ENCODE data around the gene PTX3.

Gene PTX3

DNA sequence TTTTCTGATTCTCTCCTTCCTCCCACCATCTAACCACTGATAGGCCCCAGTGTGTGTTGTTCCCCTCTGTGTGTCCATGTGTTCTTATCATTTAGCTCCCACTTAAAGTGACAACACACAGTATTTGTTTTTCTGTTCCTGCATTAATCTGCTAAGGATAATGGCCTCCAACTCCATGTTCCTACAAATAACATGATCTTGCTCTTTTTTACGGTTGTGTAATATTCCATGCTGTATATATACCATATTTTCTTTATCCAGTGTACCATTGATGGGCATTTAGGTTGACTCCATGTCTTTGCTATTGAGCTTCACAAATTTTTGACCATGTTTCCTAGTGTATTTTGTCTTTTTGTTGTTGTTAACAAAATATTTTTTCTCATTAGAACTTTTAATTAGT is 36.0 kb downstream of the PTX3 start:
- DNase-seq (ENCODE audit: low spot score) (no peak), ATAC-seq (ENCODE audit: low read depth) (no peak)
- TF ChIP-seq, protein P1, sequence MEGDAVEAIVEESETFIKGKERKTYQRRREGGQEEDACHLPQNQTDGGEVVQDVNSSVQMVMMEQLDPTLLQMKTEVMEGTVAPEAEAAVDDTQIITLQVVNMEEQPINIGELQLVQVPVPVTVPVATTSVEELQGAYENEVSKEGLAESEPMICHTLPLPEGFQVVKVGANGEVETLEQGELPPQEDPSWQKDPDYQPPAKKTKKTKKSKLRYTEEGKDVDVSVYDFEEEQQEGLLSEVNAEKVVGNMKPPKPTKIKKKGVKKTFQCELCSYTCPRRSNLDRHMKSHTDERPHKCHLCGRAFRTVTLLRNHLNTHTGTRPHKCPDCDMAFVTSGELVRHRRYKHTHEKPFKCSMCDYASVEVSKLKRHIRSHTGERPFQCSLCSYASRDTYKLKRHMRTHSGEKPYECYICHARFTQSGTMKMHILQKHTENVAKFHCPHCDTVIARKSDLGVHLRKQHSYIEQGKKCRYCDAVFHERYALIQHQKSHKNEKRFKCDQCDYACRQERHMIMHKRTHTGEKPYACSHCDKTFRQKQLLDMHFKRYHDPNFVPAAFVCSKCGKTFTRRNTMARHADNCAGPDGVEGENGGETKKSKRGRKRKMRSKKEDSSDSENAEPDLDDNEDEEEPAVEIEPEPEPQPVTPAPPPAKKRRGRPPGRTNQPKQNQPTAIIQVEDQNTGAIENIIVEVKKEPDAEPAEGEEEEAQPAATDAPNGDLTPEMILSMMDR (IDR thresholded peaks at IDR 0.05; ENCODE audit: poor library complexity, severe bottlenecking), result no peak
- Histone ChIP-seq H3K4me1 (ENCODE audit: insufficient read depth, poor library complexity, severe bottlenecking) (no peaks in the 10 kb centered on the region), H3K27ac (ENCODE audit: poor library complexity, severe bottlenecking) (no peak overlapping the region), H3K9me3 (ENCODE audit: severe bottlenecking) (no peaks in the 10 kb centered on the region), H3K4me3 (ENCODE audit: severe bottlenecking) (no peak overlapping the region), H3K27me3 (ENCODE audit: insufficient read depth, poor library complexity, severe bottlenecking) (no peaks in the 10 kb centered on the region), H3K36me3 (ENCODE audit: low read depth) (no peaks in the 10 kb centered on the region)

DNA sequence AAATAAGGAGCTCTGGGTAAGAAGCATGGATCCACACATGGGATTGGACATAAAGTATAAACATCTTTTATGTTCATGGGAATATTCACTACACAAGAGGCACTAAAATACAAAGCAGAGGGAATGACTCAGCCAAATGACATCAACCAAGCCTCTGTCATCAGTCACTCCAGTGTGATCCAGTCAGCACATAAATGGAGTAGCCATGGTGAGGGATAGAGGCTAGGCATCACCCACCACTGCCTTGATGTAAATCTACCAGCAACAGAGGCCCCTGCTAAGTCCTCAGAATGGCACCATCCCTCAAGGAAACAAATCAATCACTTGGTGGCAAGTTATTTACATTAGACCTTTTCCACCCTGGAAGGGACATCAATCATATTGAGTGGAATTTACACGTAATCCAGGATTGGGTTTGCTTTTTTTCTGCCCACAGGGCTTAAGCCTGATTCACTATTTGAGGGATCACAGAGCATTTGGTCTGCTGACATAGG is 39.3 kb downstream of the PTX3 start:
- Histone ChIP-seq H3K36me3 (ENCODE audit: low read depth) (no peaks in the 10 kb centered on the region), H3K27me3 (ENCODE audit: insufficient read depth, poor library complexity, severe bottlenecking) (no peaks in the 10 kb centered on the region), H3K4me1 (ENCODE audit: insufficient read depth, poor library complexity, severe bottlenecking) (no peaks in the 10 kb centered on the region), H3K4me3 (ENCODE audit: severe bottlenecking) (no peak overlapping the region), H3K9me3 (ENCODE audit: severe bottlenecking) (no peaks in the 10 kb centered on the region), H3K27ac (ENCODE audit: poor library complexity, severe bottlenecking) (no peak overlapping the region)
- TF ChIP-seq, protein P1 (IDR thresholded peaks at IDR 0.05; ENCODE audit: poor library complexity, severe bottlenecking), result no peak
- DNase-seq (ENCODE audit: low spot score) (no peak), ATAC-seq (ENCODE audit: low read depth) (no peak)

GRCh38 chr3:157477441-157477840 is 40.8 kb downstream of the PTX3 start:
- TF ChIP-seq, protein P1 (IDR thresholded peaks at IDR 0.05; ENCODE audit: poor library complexity, severe bottlenecking), result no peak
- Histone ChIP-seq H3K36me3 (ENCODE audit: low read depth) (no peaks in the 10 kb centered on the region), H3K9me3 (ENCODE audit: severe bottlenecking) (peaks cover 3% of the 10 kb centered on the region), H3K27me3 (ENCODE audit: insufficient read depth, poor library complexity, severe bottlenecking) (no peaks in the 10 kb centered on the region), H3K27ac (ENCODE audit: poor library complexity, severe bottlenecking) (no peak overlapping the region), H3K4me3 (ENCODE audit: severe bottlenecking) (no peak overlapping the region), H3K4me1 (ENCODE audit: insufficient read depth, poor library complexity, severe bottlenecking) (no peaks in the 10 kb centered on the region)
- ATAC-seq (ENCODE audit: low read depth), result no peak
- no peak for DNase-seq (ENCODE audit: low spot score)

GRCh38 chr3:157479464-157480243 is 43.0 kb downstream of the PTX3 start:
- peaks cover 3% of the 10 kb centered on the region for H3K9me3 ChIP-seq (ENCODE audit: severe bottlenecking)
- DNase-seq (ENCODE audit: low spot score) (no peak), ATAC-seq (ENCODE audit: low read depth) (no peak)
- no peak overlapping the region for H3K4me3 ChIP-seq (ENCODE audit: severe bottlenecking)
- H3K27me3 ChIP-seq (ENCODE audit: insufficient read depth, poor library complexity, severe bottlenecking), result no peaks in the 10 kb centered on the region
- no peak overlapping the region for H3K27ac ChIP-seq (ENCODE audit: poor library complexity, severe bottlenecking)
- TF ChIP-seq, protein P1 (IDR thresholded peaks at IDR 0.05; ENCODE audit: poor library complexity, severe bottlenecking), result no peak
- H3K4me1 ChIP-seq (ENCODE audit: insufficient read depth, poor library complexity, severe bottlenecking), result no peaks in the 10 kb centered on the region
- no peaks in the 10 kb centered on the region for H3K36me3 ChIP-seq (ENCODE audit: low read depth)

GRCh38 chr3:157487339-157487738 is 50.7 kb downstream of the PTX3 start:
- TF ChIP-seq, protein P1 (IDR thresholded peaks at IDR 0.05; ENCODE audit: poor library complexity, severe bottlenecking), result no peak
- Histone ChIP-seq H3K27me3 (ENCODE audit: insufficient read depth, poor library complexity, severe bottlenecking) (no peaks in the 10 kb centered on the region), H3K36me3 (ENCODE audit: low read depth) (no peaks in the 10 kb centered on the region), H3K4me3 (ENCODE audit: severe bottlenecking) (no peak overlapping the region), H3K4me1 (ENCODE audit: insufficient read depth, poor library complexity, severe bottlenecking) (no peaks in the 10 kb centered on the region), H3K9me3 (ENCODE audit: severe bottlenecking) (no peaks in the 10 kb centered on the region), H3K27ac (ENCODE audit: poor library complexity, severe bottlenecking) (no peak overlapping the region)
- no peak for DNase-seq (ENCODE audit: low spot score)
- ATAC-seq (ENCODE audit: low read depth), result no peak

Measured in RWPE2 (cell line).